ENCODE results near the gene SEMA3C. TPM values are rescaled to one million over a fixed set of nuclear protein-coding genes. Genes with fewer than 3 reads are reported as not detected.

SEMA3C gene
- total RNA-seq, 2 donors from 2014 or later: 66.4 to 147 TPM

DNA sequence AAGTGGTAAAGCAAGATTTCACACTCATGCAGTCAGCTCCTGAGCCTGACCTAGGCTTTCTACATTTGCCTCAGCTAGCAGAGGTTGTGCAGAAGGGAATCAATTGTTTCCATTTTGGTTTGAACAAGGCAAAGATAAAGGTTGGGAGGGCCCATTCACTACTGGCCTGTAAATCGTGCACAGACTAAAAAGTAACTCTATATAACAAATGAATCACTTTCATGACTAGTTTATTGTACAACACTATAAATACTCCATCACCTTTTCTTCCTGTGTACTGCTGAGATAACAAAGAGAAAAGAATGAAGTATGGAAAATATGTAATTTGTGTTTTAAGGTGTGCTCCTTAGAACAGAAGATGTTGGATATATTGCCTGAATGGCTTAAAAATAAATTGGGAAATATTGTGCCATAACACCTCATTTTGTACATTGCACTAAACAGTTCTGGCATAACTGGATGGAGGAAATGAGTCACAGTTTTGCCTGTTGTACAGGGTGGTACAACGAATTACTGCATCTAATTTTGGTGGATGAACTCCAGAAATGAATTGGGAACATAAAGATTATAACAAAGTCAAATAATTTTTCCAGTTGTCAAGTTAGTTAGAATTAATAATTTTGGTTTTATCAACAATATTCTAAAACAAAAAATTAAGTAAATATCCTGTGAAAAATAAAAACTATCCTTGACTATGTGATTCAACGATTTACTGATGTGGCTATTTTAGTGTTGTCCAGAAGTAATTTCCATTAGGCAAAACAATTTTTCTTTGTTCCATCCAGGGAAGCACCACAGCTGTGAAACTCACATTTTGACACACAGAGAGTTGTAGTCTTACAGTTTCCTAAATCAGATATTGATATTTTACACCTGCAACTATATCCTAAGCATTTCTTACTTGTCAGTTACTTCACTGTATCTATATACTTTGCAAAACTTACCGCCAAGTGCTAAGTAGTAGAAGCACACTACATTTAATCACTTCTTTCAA, 18.0 kb downstream of the SEMA3C start:
- intact Hi-C loops (cut with DNase I): no loop called here
- Histone ChIP-seq H3K9me3 (no peaks in the 10 kb centered on the region), H3K4me3 (no peak overlapping the region), H3K27me3 (replicated peaks; ENCODE audit: insufficient read depth) (no peaks in the 10 kb centered on the region), H3K27ac (no peak overlapping the region), H3K36me3 (no peaks in the 10 kb centered on the region), H3K4me1 (replicated peaks) (peaks cover 4% of the 10 kb centered on the region)
- TF ChIP-seq POLR2A (IDR thresholded peaks at IDR 0.05): no peak
- TF ChIP-seq, protein P1, sequence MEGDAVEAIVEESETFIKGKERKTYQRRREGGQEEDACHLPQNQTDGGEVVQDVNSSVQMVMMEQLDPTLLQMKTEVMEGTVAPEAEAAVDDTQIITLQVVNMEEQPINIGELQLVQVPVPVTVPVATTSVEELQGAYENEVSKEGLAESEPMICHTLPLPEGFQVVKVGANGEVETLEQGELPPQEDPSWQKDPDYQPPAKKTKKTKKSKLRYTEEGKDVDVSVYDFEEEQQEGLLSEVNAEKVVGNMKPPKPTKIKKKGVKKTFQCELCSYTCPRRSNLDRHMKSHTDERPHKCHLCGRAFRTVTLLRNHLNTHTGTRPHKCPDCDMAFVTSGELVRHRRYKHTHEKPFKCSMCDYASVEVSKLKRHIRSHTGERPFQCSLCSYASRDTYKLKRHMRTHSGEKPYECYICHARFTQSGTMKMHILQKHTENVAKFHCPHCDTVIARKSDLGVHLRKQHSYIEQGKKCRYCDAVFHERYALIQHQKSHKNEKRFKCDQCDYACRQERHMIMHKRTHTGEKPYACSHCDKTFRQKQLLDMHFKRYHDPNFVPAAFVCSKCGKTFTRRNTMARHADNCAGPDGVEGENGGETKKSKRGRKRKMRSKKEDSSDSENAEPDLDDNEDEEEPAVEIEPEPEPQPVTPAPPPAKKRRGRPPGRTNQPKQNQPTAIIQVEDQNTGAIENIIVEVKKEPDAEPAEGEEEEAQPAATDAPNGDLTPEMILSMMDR (IDR thresholded peaks at IDR 0.05): no peak
- no peak for TF ChIP-seq POLR2AphosphoS5 (IDR thresholded peaks at IDR 0.05)
- no peak for DNase-seq (ENCODE audit: low spot score)
- 50% methylated on average over 4 of the region's 4 CpGs for WGBS

DNA sequence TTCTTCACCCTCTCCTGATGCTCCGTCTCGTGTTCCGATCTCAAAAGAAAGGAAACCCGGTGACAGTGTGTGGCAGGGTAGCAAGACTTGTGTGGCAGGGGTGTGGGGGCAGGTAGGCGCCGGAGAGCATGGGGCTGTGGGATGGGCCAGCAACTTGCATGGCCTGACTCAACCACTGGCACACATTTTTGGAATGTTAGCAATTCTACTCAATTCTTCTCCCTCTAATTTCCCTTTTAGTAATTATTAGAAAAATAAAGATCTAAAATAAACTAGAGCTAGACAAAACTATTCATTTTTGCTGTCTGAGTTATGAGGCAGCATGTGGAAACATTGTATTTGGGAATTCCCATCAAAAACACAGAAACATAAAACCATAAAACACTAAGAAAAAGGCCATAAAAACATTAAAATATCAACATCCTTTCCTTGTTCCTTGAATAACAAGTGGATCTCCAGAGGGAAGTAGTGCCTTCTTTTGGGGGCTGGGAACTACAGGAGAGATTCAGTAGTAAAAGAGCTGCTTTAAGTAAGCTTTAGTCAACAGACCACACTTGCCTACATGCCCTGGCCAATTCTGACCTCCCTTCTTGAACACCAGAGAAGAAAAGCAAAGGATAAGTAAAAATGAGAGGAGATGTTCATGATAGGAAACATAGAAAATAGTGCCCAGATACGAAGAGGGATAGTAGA, 21.8 kb downstream of the SEMA3C start:
- Histone ChIP-seq H3K27me3 (replicated peaks; ENCODE audit: insufficient read depth) (no peaks in the 10 kb centered on the region), H3K9me3 (no peaks in the 10 kb centered on the region), H3K4me3 (no peak overlapping the region), H3K27ac (peak overlapping the region in 1 of 2 donors; percentile 52), H3K36me3 (no peaks in the 10 kb centered on the region), H3K4me1 (replicated peaks) (peaks cover 6% of the 10 kb centered on the region)
- TF ChIP-seq, protein P1 (IDR thresholded peaks at IDR 0.05): no peak
- TF ChIP-seq POLR2A (IDR thresholded peaks at IDR 0.05) (no peak), POLR2AphosphoS5 (IDR thresholded peaks at IDR 0.05) (no peak)
- 88% methylated on average over 7 of the region's 7 CpGs for WGBS
- intact Hi-C loops (cut with DNase I): no loop called here
- DNase-seq (ENCODE audit: low spot score): no peak

DNA sequence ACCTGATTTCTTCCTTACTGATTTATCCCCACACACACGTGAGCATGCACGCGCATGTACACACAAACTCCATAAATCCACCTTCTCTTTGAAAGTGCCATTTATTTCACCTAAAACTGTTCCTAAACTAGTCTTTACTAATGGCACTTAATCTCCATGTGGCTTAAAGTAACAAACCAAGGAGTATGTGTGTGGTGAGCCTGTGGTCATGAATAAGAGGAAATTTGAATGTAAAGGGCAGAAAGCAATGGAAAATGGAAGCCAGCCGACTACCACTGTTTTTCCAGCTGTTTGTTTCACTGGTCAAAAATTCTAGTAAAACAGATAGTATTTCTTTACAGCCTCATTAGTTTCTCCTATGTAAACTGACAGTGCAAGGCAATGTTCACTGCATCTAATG, 23.8 kb downstream of the SEMA3C start:
- peak overlapping the region in 1 of 2 donors; percentile 8 for H3K27ac ChIP-seq
- TF ChIP-seq, protein P1 (IDR thresholded peaks at IDR 0.05): no peak
- TF ChIP-seq POLR2A (IDR thresholded peaks at IDR 0.05) (no peak), POLR2AphosphoS5 (IDR thresholded peaks at IDR 0.05) (no peak)
- intact Hi-C loops (cut with DNase I): no loop called here
- no peaks in the 10 kb centered on the region for H3K9me3 ChIP-seq
- H3K36me3 ChIP-seq: no peaks in the 10 kb centered on the region
- H3K27me3 ChIP-seq (replicated peaks; ENCODE audit: insufficient read depth): no peaks in the 10 kb centered on the region
- 73% methylated on average over 4 of the region's 4 CpGs for WGBS
- H3K4me3 ChIP-seq: no peak overlapping the region
- DNase-seq (ENCODE audit: low spot score): no peak
- peaks cover 6% of the 10 kb centered on the region for H3K4me1 ChIP-seq (replicated peaks)

DNA sequence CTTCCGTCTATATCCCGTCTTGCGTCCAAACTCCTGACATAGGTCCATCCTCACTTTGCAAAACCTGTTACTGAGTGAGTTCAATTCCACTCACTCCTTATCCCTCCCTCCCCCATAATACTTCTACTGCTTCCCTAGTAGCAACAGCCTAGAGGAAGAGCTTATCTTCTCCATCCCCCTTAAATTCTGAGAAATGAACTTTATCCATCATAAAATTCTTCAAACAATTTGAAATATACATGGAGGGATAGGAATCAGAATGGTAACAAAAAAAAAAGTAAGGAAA, 27.6 kb downstream of the SEMA3C start:
- no peaks in the 10 kb centered on the region for H3K36me3 ChIP-seq
- no peak for DNase-seq (ENCODE audit: low spot score)
- 96% methylated on average over 3 of the region's 3 CpGs for WGBS
- TF ChIP-seq, protein P1 (IDR thresholded peaks at IDR 0.05): no peak
- TF ChIP-seq POLR2A (IDR thresholded peaks at IDR 0.05): no peak
- TF ChIP-seq POLR2AphosphoS5 (IDR thresholded peaks at IDR 0.05): no peak
- no peaks in the 10 kb centered on the region for H3K27me3 ChIP-seq (replicated peaks; ENCODE audit: insufficient read depth)
- peaks cover 2% of the 10 kb centered on the region for H3K4me1 ChIP-seq (replicated peaks)
- H3K4me3 ChIP-seq: no peak overlapping the region
- intact Hi-C loops (cut with DNase I): no loop called here
- no peaks in the 10 kb centered on the region for H3K9me3 ChIP-seq
- H3K27ac ChIP-seq: peak overlapping the region in 1 of 2 donors; percentile 0

Measured in prostate gland (tissue), 2 donors.